Natural killer cell treated with Interleukin-12 subunit alpha and Interleukin-12 subunit beta and Interleukin-15 and Interleukin-18, amount 100 ng/mL, for 72 hours (primary cell): Measurements from ENCODE around the gene ZNF892. TPM values are rescaled to one million over a fixed set of nuclear protein-coding genes. Genes with fewer than 3 reads are reported as not detected.
"Not testable (repeated sequence)": the region's sequence is repeated elsewhere in the genome, so short reads cannot be mapped to it uniquely, and the experiment has no call there.

ENCODE experiments used
- ATAC-seq, 2 donors: fragments of 150-1000 bp; cut with Tn5 transposase in 1 of 2; sonication (Bioruptor Pico), chemical (Tn5 transposase) in 1 of 2; 2 replicates each; pipeline ENCODE4 v1.10.0; 2021
- DNase-seq: peaks from one replicate; pipeline ENCODE4 v3.0.0; 2022; ENCODE audit warnings: low spot score
- H3K27ac Mint-ChIP-seq, 2 donors: 1 replicate in 1 of 2; 2 replicates in 1 of 2; pipeline ENCODE4 v1.8.0; 2022; ENCODE audit warnings: mixed read lengths in 2 of 2, mild to moderate bottlenecking in 1 of 2, moderate library complexity in 1 of 2
- H3K27me3 Mint-ChIP-seq, 2 donors: 1 replicate in 1 of 2; 2 replicates in 1 of 2; pipeline ENCODE4 v1.8.0; 2022; ENCODE audit warnings: mixed read lengths in 2 of 2
- H3K36me3 Mint-ChIP-seq: one replicate; pipeline ENCODE4 v1.8.0; 2022; ENCODE audit warnings: mixed read lengths
- H3K4me1 Mint-ChIP-seq, 2 donors: 1 replicate in 1 of 2; 2 replicates in 1 of 2; pipeline ENCODE4 v1.8.0; 2022; ENCODE audit warnings: low read depth in 2 of 2, mixed read lengths in 2 of 2, mild to moderate bottlenecking in 1 of 2
- H3K4me3 Mint-ChIP-seq: one replicate; pipeline ENCODE4 v1.8.0; 2022; ENCODE audit warnings: mixed read lengths
- H3K9me3 Mint-ChIP-seq: 2 replicates; pipeline ENCODE4 v1.8.0; 2022; ENCODE audit warnings: mixed read lengths
- total RNA-seq, 2 donors: library from RNA; stranded (reverse); gene quantifications; one replicate each; pipeline ENCODE4 v1.2.3, GENCODE V29; 2022

The ZNF892 gene
- total RNA-seq, 2 donors from 2014 or later = 4.1 to 4.4 TPM

- DNase-seq = no peak
- peaks cover 11 to 13% of the 10 kb centered on the region in 2 donors for H3K27me3 Mint-ChIP-seq
- H3K36me3 Mint-ChIP-seq = peaks cover 19% of the 10 kb centered on the region
- no peak for ATAC-seq
- H3K9me3 Mint-ChIP-seq = peaks cover 3% of the 10 kb centered on the region
- no peak overlapping the region for H3K27ac Mint-ChIP-seq
- H3K4me1 Mint-ChIP-seq = no peaks in the 10 kb centered on the region
- no peak overlapping the region for H3K4me3 Mint-ChIP-seq
Measured at GRCh38 chr2:95185973-95186372, 21.3 kb upstream of the ZNF892 start.

GRCh38 chr2:95192956-95193355 lies 14.4 kb upstream of the ZNF892 start:
- peaks cover 23 to 24% of the 10 kb centered on the region in 2 donors for H3K27me3 Mint-ChIP-seq
- not testable (repeated sequence) for H3K9me3 Mint-ChIP-seq, H3K36me3 Mint-ChIP-seq, H3K27ac Mint-ChIP-seq, H3K4me3 Mint-ChIP-seq, ATAC-seq, H3K4me1 Mint-ChIP-seq
- peak; percentile 63 for DNase-seq

- ATAC-seq (no peak), DNase-seq (no peak)
- Mint-ChIP-seq H3K27ac (no peak overlapping the region), H3K27me3 (peaks cover 3 to 12% of the 10 kb centered on the region in 2 donors), H3K4me3 (no peak overlapping the region), H3K4me1 (peaks cover 9 to 17% of the 10 kb centered on the region in 2 donors), H3K36me3 (peaks cover 4% of the 10 kb centered on the region), H3K9me3 (no peaks in the 10 kb centered on the region)
Measured at GRCh38 chr2:95203911-95204310, 3.4 kb upstream of the ZNF892 start.

GRCh38 chr2:95204396-95204795 lies 2.9 kb upstream of the ZNF892 start:
- Mint-ChIP-seq H3K4me3 (no peak overlapping the region), H3K9me3 (no peaks in the 10 kb centered on the region), H3K27ac (no peak overlapping the region), H3K4me1 (peaks cover 9 to 17% of the 10 kb centered on the region in 2 donors), H3K27me3 (peaks cover 3 to 12% of the 10 kb centered on the region in 2 donors), H3K36me3 (peaks cover 9% of the 10 kb centered on the region)
- ATAC-seq = no peak
- DNase-seq = no peak

- ATAC-seq (no peak), DNase-seq (no peak)
- H3K36me3 Mint-ChIP-seq = peaks cover 23% of the 10 kb centered on the region
- H3K9me3 Mint-ChIP-seq = peaks cover 6% of the 10 kb centered on the region
- peak overlapping the region in 1 of 2 donors; percentile 72 for H3K27ac Mint-ChIP-seq
- peak overlapping the region; percentile 92 for H3K4me3 Mint-ChIP-seq
- H3K27me3 Mint-ChIP-seq = no peaks in the 10 kb centered on the region
- peaks cover 9 to 17% of the 10 kb centered on the region in 2 donors for H3K4me1 Mint-ChIP-seq
Measured at GRCh38 chr2:95206096-95206495, 1.2 kb upstream of the ZNF892 start.

GRCh38 chr2:95208106-95208505 lies 785 bp downstream of the ZNF892 start:
- Mint-ChIP-seq H3K9me3 (peaks cover 9% of the 10 kb centered on the region), H3K27me3 (no peaks in the 10 kb centered on the region), H3K4me1 (peaks cover 9 to 17% of the 10 kb centered on the region in 2 donors), H3K36me3 (peaks cover 41% of the 10 kb centered on the region), H3K27ac (peak overlapping the region in 1 of 2 donors; percentile 72), H3K4me3 (peak overlapping the region; percentile 92)
- no peak for DNase-seq
- ATAC-seq = no peak

GRCh38 chr2:95215018-95215612 lies 7.8 kb downstream of the ZNF892 start:
- DNase-seq (no peak), ATAC-seq (no peak)
- Mint-ChIP-seq H3K27me3 (no peaks in the 10 kb centered on the region), H3K27ac (no peak overlapping the region), H3K9me3 (peaks cover 43% of the 10 kb centered on the region), H3K4me1 (no peaks in the 10 kb centered on the region), H3K36me3 (peaks cover 91% of the 10 kb centered on the region), H3K4me3 (no peak overlapping the region)

- Mint-ChIP-seq H3K27me3 (no peaks in the 10 kb centered on the region), H3K4me1 (no peaks in the 10 kb centered on the region), H3K36me3 (peaks cover 69% of the 10 kb centered on the region), H3K27ac (no peak overlapping the region), H3K9me3 (peaks cover 33% of the 10 kb centered on the region), H3K4me3 (no peak overlapping the region)
- ATAC-seq (no peak), DNase-seq (no peak)
Measured at GRCh38 chr2:95220449-95220848, 13.1 kb downstream of the ZNF892 start.

- Mint-ChIP-seq H3K27me3 (peaks cover 0 to 2% of the 10 kb centered on the region in 2 donors), H3K36me3 (peaks cover 24% of the 10 kb centered on the region), H3K9me3 (peaks cover 12% of the 10 kb centered on the region), H3K4me3 (no peak overlapping the region), H3K4me1 (no peaks in the 10 kb centered on the region), H3K27ac (no peak overlapping the region)
- no peak for DNase-seq
- ATAC-seq = no peak
Measured at GRCh38 chr2:95225658-95226057, 18.3 kb downstream of the ZNF892 start.

- Mint-ChIP-seq H3K4me3 (no peak overlapping the region), H3K27me3 (peaks cover 0 to 2% of the 10 kb centered on the region in 2 donors), H3K4me1 (no peaks in the 10 kb centered on the region), H3K36me3 (no peaks in the 10 kb centered on the region), H3K9me3 (peaks cover 6% of the 10 kb centered on the region), H3K27ac (no peak overlapping the region)
- no peak for DNase-seq
- peak in 1 of 2 donors; percentile 31 for ATAC-seq
Measured at GRCh38 chr2:95231723-95232122, 24.4 kb downstream of the ZNF892 start.

- peaks cover 3% of the 10 kb centered on the region for H3K9me3 Mint-ChIP-seq
- no peak overlapping the region for H3K27ac Mint-ChIP-seq
- no peak for ATAC-seq
- H3K4me3 Mint-ChIP-seq = no peak overlapping the region
- no peak for DNase-seq
- peaks cover 0 to 2% of the 10 kb centered on the region in 2 donors for H3K27me3 Mint-ChIP-seq
- no peaks in the 10 kb centered on the region for H3K4me1 Mint-ChIP-seq
- H3K36me3 Mint-ChIP-seq = no peaks in the 10 kb centered on the region
Measured at GRCh38 chr2:95232232-95232631, 24.9 kb downstream of the ZNF892 start.

GRCh38 chr2:95234286-95234785 lies 27.0 kb downstream of the ZNF892 start:
- peaks cover 8% of the 10 kb centered on the region for H3K36me3 Mint-ChIP-seq
- peaks cover 0 to 2% of the 10 kb centered on the region in 2 donors for H3K27me3 Mint-ChIP-seq
- ATAC-seq (no peak), DNase-seq (no peak)
- no peak overlapping the region for H3K27ac Mint-ChIP-seq
- peaks cover 6% of the 10 kb centered on the region for H3K9me3 Mint-ChIP-seq
- H3K4me3 Mint-ChIP-seq = no peak overlapping the region
- no peaks in the 10 kb centered on the region for H3K4me1 Mint-ChIP-seq

GRCh38 chr2:95234816-95235215 lies 27.5 kb downstream of the ZNF892 start:
- Mint-ChIP-seq H3K27ac (no peak overlapping the region), H3K27me3 (no peaks in the 10 kb centered on the region), H3K4me3 (no peak overlapping the region), H3K4me1 (no peaks in the 10 kb centered on the region), H3K9me3 (peaks cover 6% of the 10 kb centered on the region), H3K36me3 (peaks cover 8% of the 10 kb centered on the region)
- no peak for ATAC-seq
- DNase-seq = no peak

- Mint-ChIP-seq H3K4me1 (no peaks in the 10 kb centered on the region), H3K4me3 (no peak overlapping the region), H3K27me3 (no peaks in the 10 kb centered on the region), H3K27ac (no peak overlapping the region), H3K36me3 (peaks cover 24% of the 10 kb centered on the region), H3K9me3 (peaks cover 8% of the 10 kb centered on the region)
- no peak for ATAC-seq
- no peak for DNase-seq
Measured at GRCh38 chr2:95238131-95238530, 30.8 kb downstream of the ZNF892 start.

- Mint-ChIP-seq H3K4me1 (no peaks in the 10 kb centered on the region), H3K27ac (no peak overlapping the region), H3K9me3 (peaks cover 14% of the 10 kb centered on the region), H3K27me3 (peaks cover 0 to 6% of the 10 kb centered on the region in 2 donors), H3K4me3 (no peak overlapping the region), H3K36me3 (peaks cover 31% of the 10 kb centered on the region)
- ATAC-seq (no peak), DNase-seq (no peak)
Measured at GRCh38 chr2:95240091-95240490, 32.8 kb downstream of the ZNF892 start.
